ENCODE data around the gene PDE4D. TPM values are rescaled to one million over a fixed set of nuclear protein-coding genes. Genes with fewer than 3 reads are reported as not detected.

The PDE4D gene
- total RNA-seq, 1 experiment from 2014 or later: 2.1 TPM

GRCh38 chr5:59814537-59814872 lies 79.0 kb downstream of the PDE4D start:
- no peaks in the 10 kb centered on the region for H3K4me1 ChIP-seq (ENCODE audit: insufficient read depth, low read length)
- no peak overlapping the region for H4K5ac ChIP-seq (ENCODE audit: insufficient read length, low read depth, low read length)
- no peak overlapping the region for H3K9ac ChIP-seq (ENCODE audit: extremely low read depth, insufficient read length, low read length)
- no peak overlapping the region for H2AK5ac ChIP-seq (ENCODE audit: insufficient read length, low read length)
- H4K20me1 ChIP-seq (ENCODE audit: control insufficient read depth, insufficient read depth, insufficient read length): no peaks in the 10 kb centered on the region
- H2AFZ ChIP-seq (ENCODE audit: low read length): no peak overlapping the region
- no peaks in the 10 kb centered on the region for H3K79me1 ChIP-seq (ENCODE audit: insufficient read depth, low read depth, low read length, poor library complexity, severe bottlenecking)
- no peak overlapping the region for H3K23ac ChIP-seq (ENCODE audit: insufficient read length, low read depth, low read length)
- H3K23me2 ChIP-seq (ENCODE audit: insufficient read length, low read depth, low read length, poor library complexity, severe bottlenecking): no peaks in the 10 kb centered on the region
- no peak overlapping the region for H2BK15ac ChIP-seq (ENCODE audit: low read depth, low read length)
- no peak overlapping the region for H2BK20ac ChIP-seq (ENCODE audit: low read depth, low read length, poor library complexity, severe bottlenecking)
- H3K4me2 ChIP-seq (ENCODE audit: insufficient read depth, insufficient read length, low read length): no peak overlapping the region
- no peak overlapping the region for H2BK120ac ChIP-seq (ENCODE audit: low read depth, low read length, poor library complexity, severe bottlenecking)
- H4K8ac ChIP-seq (replicated peaks; ENCODE audit: insufficient read length, low read depth, low read length): no peak overlapping the region
- no peaks in the 10 kb centered on the region for H3K79me2 ChIP-seq (ENCODE audit: insufficient read depth, low read length)
- Mint-ChIP-seq H3K4me3 (no peak overlapping the region), H3K9me3 (no peaks in the 10 kb centered on the region), H3K27ac (no peak overlapping the region), H3K36me3 (ENCODE audit: insufficient read depth in 1 of 3, low read depth in 3 of 3) (no peaks in the 10 kb centered on the region), H3K27me3 (ENCODE audit: low read depth) (peaks cover 7% of the 10 kb centered on the region), H3K4me1 (peaks cover 4 to 5% of the 10 kb centered on the region in 2 experiments; a peak in 3 of 4 replicates)
- no peak overlapping the region for H4K91ac ChIP-seq (ENCODE audit: insufficient read length, low read depth, low read length)
- H3K18ac ChIP-seq (ENCODE audit: insufficient read length, low read depth, low read length): no peak overlapping the region
- H2BK12ac ChIP-seq (ENCODE audit: insufficient read length, low read depth, low read length): no peak overlapping the region
- H3K56ac ChIP-seq (ENCODE audit: insufficient read length, low read depth, low read length): no peak overlapping the region
- no peak overlapping the region for H3K14ac ChIP-seq (ENCODE audit: insufficient read depth, low read length)
- H2BK5ac ChIP-seq (ENCODE audit: insufficient read length, low read length): no peak overlapping the region
- no peaks in the 10 kb centered on the region for H3K9me3 ChIP-seq (ENCODE audit: control insufficient read depth, low read depth, low read length)
- DNase-seq: no peak
- no peaks in the 10 kb centered on the region for H3K27me3 ChIP-seq (ENCODE audit: insufficient read depth, low read length)
- no peak overlapping the region for H3K4ac ChIP-seq (ENCODE audit: low read depth, low read length)
- H3T11ph ChIP-seq (ENCODE audit: low read length): no peak overlapping the region
- H3K27ac ChIP-seq (ENCODE audit: insufficient read length, low read depth, low read length): no peak overlapping the region
- WGBS (ENCODE audit: extremely low coverage, insufficient read length, low lambda C conversion rate): no CpG with 5 or more reads among the region's 2 CpGs
- TF ChIP-seq, protein P1, sequence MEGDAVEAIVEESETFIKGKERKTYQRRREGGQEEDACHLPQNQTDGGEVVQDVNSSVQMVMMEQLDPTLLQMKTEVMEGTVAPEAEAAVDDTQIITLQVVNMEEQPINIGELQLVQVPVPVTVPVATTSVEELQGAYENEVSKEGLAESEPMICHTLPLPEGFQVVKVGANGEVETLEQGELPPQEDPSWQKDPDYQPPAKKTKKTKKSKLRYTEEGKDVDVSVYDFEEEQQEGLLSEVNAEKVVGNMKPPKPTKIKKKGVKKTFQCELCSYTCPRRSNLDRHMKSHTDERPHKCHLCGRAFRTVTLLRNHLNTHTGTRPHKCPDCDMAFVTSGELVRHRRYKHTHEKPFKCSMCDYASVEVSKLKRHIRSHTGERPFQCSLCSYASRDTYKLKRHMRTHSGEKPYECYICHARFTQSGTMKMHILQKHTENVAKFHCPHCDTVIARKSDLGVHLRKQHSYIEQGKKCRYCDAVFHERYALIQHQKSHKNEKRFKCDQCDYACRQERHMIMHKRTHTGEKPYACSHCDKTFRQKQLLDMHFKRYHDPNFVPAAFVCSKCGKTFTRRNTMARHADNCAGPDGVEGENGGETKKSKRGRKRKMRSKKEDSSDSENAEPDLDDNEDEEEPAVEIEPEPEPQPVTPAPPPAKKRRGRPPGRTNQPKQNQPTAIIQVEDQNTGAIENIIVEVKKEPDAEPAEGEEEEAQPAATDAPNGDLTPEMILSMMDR (conservative IDR thresholded peaks at IDR 0.05): no peak
